GM19238 (cell line): ENCODE results near the gene PCA3.
"Not testable (repeated sequence)": the region's sequence is repeated elsewhere in the genome, so short reads cannot be mapped to it uniquely, and the experiment has no call there.

ENCODE experiments used
- DNase-seq: peaks from one replicate; pipeline ENCODE4 v3.0.0; 2011; ENCODE audit warnings: low spot score; ENCODE audit not compliant: insufficient read length

PCA3 gene

GRCh38 chr9:76764138-76764537 is at the start of gene PCA3:
Gene PCA3, plus strand, starts transcription at chr9:76764438.
- DNase-seq, result no peak

GRCh38 chr9:76716085-76716672 is 48.1 kb upstream of the PCA3 start:
- no peak for DNase-seq

- no peak for DNase-seq
These were observed 47.1 kb upstream of the PCA3 start for GRCh38 chr9:76717176-76717575.

GRCh38 chr9:76717613-76718012 is 46.6 kb upstream of the PCA3 start:
- no peak for DNase-seq

- no peak for DNase-seq
These were observed 46.1 kb upstream of the PCA3 start for GRCh38 chr9:76718166-76718565.

- DNase-seq, result no peak
These were observed 44.0 kb upstream of the PCA3 start for GRCh38 chr9:76720245-76720644.

GRCh38 chr9:76725011-76725546 is 39.2 kb upstream of the PCA3 start:
- DNase-seq, result no peak

- DNase-seq, result no peak
These were observed 38.4 kb upstream of the PCA3 start for GRCh38 chr9:76725885-76726284.

- no peak for DNase-seq
These were observed 35.1 kb upstream of the PCA3 start for GRCh38 chr9:76729116-76729515.

GRCh38 chr9:76729980-76730737 is 34.1 kb upstream of the PCA3 start:
- DNase-seq, result no peak

GRCh38 chr9:76730801-76731200 is 33.4 kb upstream of the PCA3 start:
- no peak for DNase-seq

- no peak for DNase-seq
These were observed 31.8 kb upstream of the PCA3 start for GRCh38 chr9:76732341-76732958.

GRCh38 chr9:76733096-76733495 is 31.1 kb upstream of the PCA3 start:
- no peak for DNase-seq

GRCh38 chr9:76734716-76735115 is 29.5 kb upstream of the PCA3 start:
- no peak for DNase-seq

- no peak for DNase-seq
These were observed 26.9 kb upstream of the PCA3 start for GRCh38 chr9:76737154-76737902.

- no peak for DNase-seq
These were observed 25.8 kb upstream of the PCA3 start for GRCh38 chr9:76738402-76738801.

- DNase-seq, result no peak
These were observed 22.7 kb upstream of the PCA3 start for GRCh38 chr9:76741524-76741923.

GRCh38 chr9:76742890-76743289 is 21.3 kb upstream of the PCA3 start:
- not testable (repeated sequence) for DNase-seq

GRCh38 chr9:76743931-76744330 is 20.3 kb upstream of the PCA3 start:
- no peak for DNase-seq

- DNase-seq, result no peak
These were observed 19.9 kb upstream of the PCA3 start for GRCh38 chr9:76744336-76744735.

- no peak for DNase-seq
These were observed 13.2 kb upstream of the PCA3 start for GRCh38 chr9:76751001-76751400.

- DNase-seq, result no peak
These were observed 8.0 kb upstream of the PCA3 start for GRCh38 chr9:76756268-76756640.
